Esophagus muscularis mucosa (tissue), 3 donors: ENCODE measurements around the gene GLB1L.
A peak's percentile ranks its signal among the peaks of the same experiment; 100 is the strongest.

Source experiments
- POLR2A ChIP-seq: fragments of 450-650 bp; IDR thresholded peaks from one replicate; pipeline ENCODE4 v1.6.1; 2017; ENCODE audit warnings: antibody characterized with exemption, moderate library complexity, mild to moderate bottlenecking, low read depth
- POLR2AphosphoS5 ChIP-seq, 2 donors: sonication (generic); formaldehyde crosslinking; IDR thresholded peaks; one replicate each; pipeline ENCODE4 v1.6.1; 2017; ENCODE audit warnings: antibody characterized with exemption in 2 of 2
- TF ChIP-seq, protein P1 (sequence below), 3 experiments: fragments of 200-600 bp in 2 of 3; fragments of 450-650 bp in 1 of 3; sonication (generic) in 2 of 3; IDR thresholded peaks; one replicate each; pipeline ENCODE4 v1.5.1; 2017 to 2019; ENCODE audit warnings: antibody characterized with exemption in 3 of 3, mild to moderate bottlenecking in 2 of 3, moderate library complexity in 1 of 3

DNA sequence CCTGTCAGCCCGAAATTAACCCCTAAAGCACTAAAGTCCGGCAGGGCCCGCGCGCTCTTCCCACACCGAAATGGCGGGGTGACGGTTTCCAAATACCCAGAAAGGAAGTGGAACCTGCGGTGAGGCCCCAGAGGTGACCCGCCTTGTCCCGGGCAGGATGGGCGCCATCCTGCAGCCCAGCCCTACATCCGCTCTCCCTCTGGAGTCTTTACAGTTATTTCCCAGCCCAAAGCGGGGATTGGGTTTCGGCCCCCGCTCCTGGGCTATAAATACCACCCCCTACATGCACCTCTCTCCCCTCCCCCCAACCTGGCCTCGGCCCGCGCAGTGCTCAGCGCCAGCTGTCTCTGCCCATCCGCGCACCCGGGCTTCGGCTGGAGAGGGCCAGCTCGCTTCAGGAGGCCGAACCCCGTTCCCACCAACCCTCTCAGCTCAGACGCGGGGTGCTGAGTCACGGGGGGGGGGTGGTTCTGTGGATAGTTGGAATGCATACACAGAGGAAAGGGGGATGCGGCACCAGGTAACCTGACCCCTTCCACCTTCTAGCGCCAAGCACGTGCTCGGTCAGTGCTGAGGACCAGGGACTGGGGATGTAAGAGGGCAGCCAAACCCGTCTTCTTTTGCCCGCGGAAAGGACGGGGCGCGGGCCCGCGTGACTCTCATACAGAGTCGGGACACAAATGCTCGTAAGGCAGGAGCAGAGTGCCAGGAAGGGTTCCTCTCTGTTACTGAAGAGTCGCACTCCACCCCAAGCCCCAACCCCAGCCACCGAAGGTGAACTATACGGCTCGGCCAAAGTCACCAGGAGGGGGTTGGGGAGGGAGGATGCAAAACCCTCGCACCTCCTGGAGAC, 7.9 kb upstream of the GLB1L start, which contains the start of gene TUBA4B:
- TF ChIP-seq, protein P1, sequence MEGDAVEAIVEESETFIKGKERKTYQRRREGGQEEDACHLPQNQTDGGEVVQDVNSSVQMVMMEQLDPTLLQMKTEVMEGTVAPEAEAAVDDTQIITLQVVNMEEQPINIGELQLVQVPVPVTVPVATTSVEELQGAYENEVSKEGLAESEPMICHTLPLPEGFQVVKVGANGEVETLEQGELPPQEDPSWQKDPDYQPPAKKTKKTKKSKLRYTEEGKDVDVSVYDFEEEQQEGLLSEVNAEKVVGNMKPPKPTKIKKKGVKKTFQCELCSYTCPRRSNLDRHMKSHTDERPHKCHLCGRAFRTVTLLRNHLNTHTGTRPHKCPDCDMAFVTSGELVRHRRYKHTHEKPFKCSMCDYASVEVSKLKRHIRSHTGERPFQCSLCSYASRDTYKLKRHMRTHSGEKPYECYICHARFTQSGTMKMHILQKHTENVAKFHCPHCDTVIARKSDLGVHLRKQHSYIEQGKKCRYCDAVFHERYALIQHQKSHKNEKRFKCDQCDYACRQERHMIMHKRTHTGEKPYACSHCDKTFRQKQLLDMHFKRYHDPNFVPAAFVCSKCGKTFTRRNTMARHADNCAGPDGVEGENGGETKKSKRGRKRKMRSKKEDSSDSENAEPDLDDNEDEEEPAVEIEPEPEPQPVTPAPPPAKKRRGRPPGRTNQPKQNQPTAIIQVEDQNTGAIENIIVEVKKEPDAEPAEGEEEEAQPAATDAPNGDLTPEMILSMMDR (IDR thresholded peaks at IDR 0.05) = no peak
- TF ChIP-seq POLR2A = peak; percentile 21
- no peak for TF ChIP-seq POLR2AphosphoS5 (IDR thresholded peaks at IDR 0.05)
